OCI-LY7 (cell line): ENCODE data around the gene CTNND2.

Experiments used
- EZH2phosphoT487 ChIP-seq: fragments of 200-600 bp; sonication (generic); IDR thresholded peaks from 2 replicates; pipeline ENCODE4 v1.6.1; 2018; ENCODE audit warnings: low read depth, borderline replicate concordance, mild to moderate bottlenecking, mixed run types, antibody characterized with exemption, low read length, moderate library complexity, mixed read lengths
- TF ChIP-seq, protein P1 (sequence below): fragments of 200-600 bp; sonication (generic); conservative IDR thresholded peaks from 2 replicates; pipeline ENCODE4 v1.5.1; 2014; ENCODE audit warnings: mild to moderate bottlenecking, antibody characterized with exemption, low read length, moderate library complexity, mixed read lengths

DNA sequence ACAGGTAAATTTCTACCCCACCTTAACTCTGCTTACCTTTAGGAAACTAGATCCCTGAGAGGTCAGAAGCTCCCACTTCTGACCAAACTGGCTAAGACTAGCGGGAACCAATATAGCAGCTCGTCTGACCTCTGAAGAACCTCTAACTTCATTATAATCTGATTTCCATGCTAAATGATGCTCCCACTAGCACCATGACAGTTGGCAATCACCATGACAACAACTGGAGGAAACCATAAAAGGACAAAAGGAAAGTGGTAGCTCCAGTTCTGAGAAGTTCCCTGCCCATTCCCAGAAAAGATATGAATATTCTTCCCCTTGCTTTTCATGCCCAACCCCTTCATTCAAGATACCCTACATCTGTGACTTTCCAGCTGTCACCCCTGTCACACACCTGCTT is 483.3 kb downstream of the CTNND2 start:
- no peak for TF ChIP-seq EZH2phosphoT487
- TF ChIP-seq, protein P1, sequence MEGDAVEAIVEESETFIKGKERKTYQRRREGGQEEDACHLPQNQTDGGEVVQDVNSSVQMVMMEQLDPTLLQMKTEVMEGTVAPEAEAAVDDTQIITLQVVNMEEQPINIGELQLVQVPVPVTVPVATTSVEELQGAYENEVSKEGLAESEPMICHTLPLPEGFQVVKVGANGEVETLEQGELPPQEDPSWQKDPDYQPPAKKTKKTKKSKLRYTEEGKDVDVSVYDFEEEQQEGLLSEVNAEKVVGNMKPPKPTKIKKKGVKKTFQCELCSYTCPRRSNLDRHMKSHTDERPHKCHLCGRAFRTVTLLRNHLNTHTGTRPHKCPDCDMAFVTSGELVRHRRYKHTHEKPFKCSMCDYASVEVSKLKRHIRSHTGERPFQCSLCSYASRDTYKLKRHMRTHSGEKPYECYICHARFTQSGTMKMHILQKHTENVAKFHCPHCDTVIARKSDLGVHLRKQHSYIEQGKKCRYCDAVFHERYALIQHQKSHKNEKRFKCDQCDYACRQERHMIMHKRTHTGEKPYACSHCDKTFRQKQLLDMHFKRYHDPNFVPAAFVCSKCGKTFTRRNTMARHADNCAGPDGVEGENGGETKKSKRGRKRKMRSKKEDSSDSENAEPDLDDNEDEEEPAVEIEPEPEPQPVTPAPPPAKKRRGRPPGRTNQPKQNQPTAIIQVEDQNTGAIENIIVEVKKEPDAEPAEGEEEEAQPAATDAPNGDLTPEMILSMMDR: no peak
